Astrocyte (in vitro differentiated cells and primary cell): ENCODE data around the gene PPM1F.

Experiments used
- EZH2 ChIP-seq: IDR thresholded peaks from 2 replicates; pipeline ENCODE4 v1.6.1; 2012; ENCODE audit warnings: mild to moderate bottlenecking, low read length, inconsistent platforms; ENCODE audit not compliant: insufficient read depth
- TF ChIP-seq, protein P1 (sequence below): IDR thresholded peaks from 2 replicates; pipeline ENCODE4 v1.5.1; 2011; ENCODE audit warnings: low read depth, mild to moderate bottlenecking, inconsistent platforms, low read length, moderate library complexity; ENCODE audit not compliant: insufficient read depth

DNA sequence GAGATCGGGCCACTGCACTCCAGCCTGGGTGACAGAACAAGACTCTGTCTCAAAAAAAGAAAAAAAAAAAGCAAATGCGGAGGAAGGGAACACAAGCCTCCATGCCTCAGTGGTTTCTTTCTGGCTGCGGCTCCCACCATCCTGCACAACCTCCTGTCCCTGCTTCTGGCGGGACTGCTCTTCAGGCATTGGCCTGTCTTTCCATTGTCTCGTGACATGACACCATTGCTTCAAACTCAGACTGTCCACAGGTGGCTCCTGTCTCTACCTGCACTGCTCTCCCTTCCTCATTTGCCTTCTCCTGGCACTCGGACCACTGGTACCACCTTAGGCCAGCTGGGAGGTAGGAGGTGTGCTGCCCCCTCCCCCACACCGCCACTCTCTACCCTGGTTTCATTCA, 10.6 kb upstream of the PPM1F start:
- TF ChIP-seq, protein P1, sequence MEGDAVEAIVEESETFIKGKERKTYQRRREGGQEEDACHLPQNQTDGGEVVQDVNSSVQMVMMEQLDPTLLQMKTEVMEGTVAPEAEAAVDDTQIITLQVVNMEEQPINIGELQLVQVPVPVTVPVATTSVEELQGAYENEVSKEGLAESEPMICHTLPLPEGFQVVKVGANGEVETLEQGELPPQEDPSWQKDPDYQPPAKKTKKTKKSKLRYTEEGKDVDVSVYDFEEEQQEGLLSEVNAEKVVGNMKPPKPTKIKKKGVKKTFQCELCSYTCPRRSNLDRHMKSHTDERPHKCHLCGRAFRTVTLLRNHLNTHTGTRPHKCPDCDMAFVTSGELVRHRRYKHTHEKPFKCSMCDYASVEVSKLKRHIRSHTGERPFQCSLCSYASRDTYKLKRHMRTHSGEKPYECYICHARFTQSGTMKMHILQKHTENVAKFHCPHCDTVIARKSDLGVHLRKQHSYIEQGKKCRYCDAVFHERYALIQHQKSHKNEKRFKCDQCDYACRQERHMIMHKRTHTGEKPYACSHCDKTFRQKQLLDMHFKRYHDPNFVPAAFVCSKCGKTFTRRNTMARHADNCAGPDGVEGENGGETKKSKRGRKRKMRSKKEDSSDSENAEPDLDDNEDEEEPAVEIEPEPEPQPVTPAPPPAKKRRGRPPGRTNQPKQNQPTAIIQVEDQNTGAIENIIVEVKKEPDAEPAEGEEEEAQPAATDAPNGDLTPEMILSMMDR = no peak
- no peak for TF ChIP-seq EZH2
